ENCODE data around the gene TSHZ2.
"Not testable (repeated sequence)": the region's sequence is repeated elsewhere in the genome, so short reads cannot be mapped to it uniquely, and the experiment has no call there.

TSHZ2 gene

GRCh38 chr20:53019464-53019863, 47.3 kb downstream of the TSHZ2 start:
- Histone ChIP-seq H3K9me3 (ENCODE audit: control insufficient read depth, low read length) (no peaks in the 10 kb centered on the region), H3K4me1 (ENCODE audit: control insufficient read depth, insufficient read depth, low read length) (peaks cover 27% of the 10 kb centered on the region), H3K4me3 (ENCODE audit: low read length) (no peak overlapping the region), H3K27me3 (replicated peaks; ENCODE audit: control insufficient read depth, insufficient read depth, low read length) (no peaks in the 10 kb centered on the region), H3K36me3 (ENCODE audit: control insufficient read depth, insufficient read depth, low read length, severe bottlenecking) (no peaks in the 10 kb centered on the region), H3K9ac (ENCODE audit: low read length) (no peak overlapping the region)
- no peak for DNase-seq (ENCODE audit: low read depth)

GRCh38 chr20:53020376-53020775, 48.2 kb downstream of the TSHZ2 start:
- Histone ChIP-seq H3K9ac (ENCODE audit: low read length) (no peak overlapping the region), H3K27me3 (replicated peaks; ENCODE audit: control insufficient read depth, insufficient read depth, low read length) (no peaks in the 10 kb centered on the region), H3K4me3 (ENCODE audit: low read length) (no peak overlapping the region), H3K9me3 (ENCODE audit: control insufficient read depth, low read length) (no peaks in the 10 kb centered on the region), H3K36me3 (ENCODE audit: control insufficient read depth, insufficient read depth, low read length, severe bottlenecking) (no peaks in the 10 kb centered on the region), H3K4me1 (ENCODE audit: control insufficient read depth, insufficient read depth, low read length) (peaks cover 27% of the 10 kb centered on the region)
- DNase-seq (ENCODE audit: low read depth): no peak

- no peak overlapping the region for H3K4me3 ChIP-seq (ENCODE audit: low read length)
- no peak overlapping the region for H3K9ac ChIP-seq (ENCODE audit: low read length)
- H3K9me3 ChIP-seq (ENCODE audit: control insufficient read depth, low read length): no peaks in the 10 kb centered on the region
- H3K36me3 ChIP-seq (ENCODE audit: control insufficient read depth, insufficient read depth, low read length, severe bottlenecking): no peaks in the 10 kb centered on the region
- peaks cover 27% of the 10 kb centered on the region for H3K4me1 ChIP-seq (ENCODE audit: control insufficient read depth, insufficient read depth, low read length)
- no peaks in the 10 kb centered on the region for H3K27me3 ChIP-seq (replicated peaks; ENCODE audit: control insufficient read depth, insufficient read depth, low read length)
- no peak for DNase-seq (ENCODE audit: low read depth)
Measured at GRCh38 chr20:53020834-53021233, 48.7 kb downstream of the TSHZ2 start.

- no peaks in the 10 kb centered on the region for H3K9me3 ChIP-seq (ENCODE audit: control insufficient read depth, low read length)
- no peaks in the 10 kb centered on the region for H3K36me3 ChIP-seq (ENCODE audit: control insufficient read depth, insufficient read depth, low read length, severe bottlenecking)
Measured at GRCh38 chr20:53021934-53022333, 49.8 kb downstream of the TSHZ2 start.

GRCh38 chr20:53023732-53024520, 51.8 kb downstream of the TSHZ2 start:
- peaks cover 22% of the 10 kb centered on the region for H3K4me1 ChIP-seq (ENCODE audit: control insufficient read depth, insufficient read depth, low read length)
- no peak overlapping the region for H3K9ac ChIP-seq (ENCODE audit: low read length)
- no peaks in the 10 kb centered on the region for H3K9me3 ChIP-seq (ENCODE audit: control insufficient read depth, low read length)
- H3K36me3 ChIP-seq (ENCODE audit: control insufficient read depth, insufficient read depth, low read length, severe bottlenecking): no peaks in the 10 kb centered on the region
- no peak for DNase-seq (ENCODE audit: low read depth)
- peak overlapping the region; percentile 18 for H3K4me3 ChIP-seq (ENCODE audit: low read length)
- H3K27me3 ChIP-seq (replicated peaks; ENCODE audit: control insufficient read depth, insufficient read depth, low read length): no peaks in the 10 kb centered on the region

More at GRCh38 chr20:53021934-53022333, 49.8 kb downstream of the TSHZ2 start:
- Histone ChIP-seq H3K9ac (ENCODE audit: low read length) (no peak overlapping the region), H3K4me3 (ENCODE audit: low read length) (no peak overlapping the region), H3K4me1 (ENCODE audit: control insufficient read depth, insufficient read depth, low read length) (peaks cover 27% of the 10 kb centered on the region), H3K27me3 (replicated peaks; ENCODE audit: control insufficient read depth, insufficient read depth, low read length) (no peaks in the 10 kb centered on the region)
- DNase-seq (ENCODE audit: low read depth): no peak

- not testable (repeated sequence) for DNase-seq (ENCODE audit: low read depth)
Measured at GRCh38 chr20:53024653-53025052, 52.5 kb downstream of the TSHZ2 start.

GRCh38 chr20:53027089-53027488, 54.9 kb downstream of the TSHZ2 start:
- H3K9ac ChIP-seq (ENCODE audit: low read length): no peak overlapping the region
- H3K9me3 ChIP-seq (ENCODE audit: control insufficient read depth, low read length): no peaks in the 10 kb centered on the region
- no peaks in the 10 kb centered on the region for H3K27me3 ChIP-seq (replicated peaks; ENCODE audit: control insufficient read depth, insufficient read depth, low read length)
- no peak for DNase-seq (ENCODE audit: low read depth)
- no peak overlapping the region for H3K4me3 ChIP-seq (ENCODE audit: low read length)
- peaks cover 26% of the 10 kb centered on the region for H3K4me1 ChIP-seq (ENCODE audit: control insufficient read depth, insufficient read depth, low read length)
- H3K36me3 ChIP-seq (ENCODE audit: control insufficient read depth, insufficient read depth, low read length, severe bottlenecking): no peaks in the 10 kb centered on the region

More at GRCh38 chr20:53024653-53025052, 52.5 kb downstream of the TSHZ2 start:
- H3K9ac ChIP-seq (ENCODE audit: low read length); H3K4me3 ChIP-seq (ENCODE audit: low read length); H3K9me3 ChIP-seq (ENCODE audit: control insufficient read depth, low read length); H3K36me3 ChIP-seq (ENCODE audit: control insufficient read depth, insufficient read depth, low read length, severe bottlenecking); H3K27me3 ChIP-seq (replicated peaks; ENCODE audit: control insufficient read depth, insufficient read depth, low read length): not testable (repeated sequence)
- H3K4me1 ChIP-seq (ENCODE audit: control insufficient read depth, insufficient read depth, low read length): peaks cover 22% of the 10 kb centered on the region

- H3K4me1 ChIP-seq (ENCODE audit: control insufficient read depth, insufficient read depth, low read length): peaks cover 31% of the 10 kb centered on the region
- no peaks in the 10 kb centered on the region for H3K9me3 ChIP-seq (ENCODE audit: control insufficient read depth, low read length)
- no peak for DNase-seq (ENCODE audit: low read depth)
- no peaks in the 10 kb centered on the region for H3K36me3 ChIP-seq (ENCODE audit: control insufficient read depth, insufficient read depth, low read length, severe bottlenecking)
- H3K27me3 ChIP-seq (replicated peaks; ENCODE audit: control insufficient read depth, insufficient read depth, low read length): no peaks in the 10 kb centered on the region
- H3K4me3 ChIP-seq (ENCODE audit: low read length): no peak overlapping the region
- no peak overlapping the region for H3K9ac ChIP-seq (ENCODE audit: low read length)
Measured at GRCh38 chr20:53028337-53029007, 56.3 kb downstream of the TSHZ2 start.

GRCh38 chr20:53030061-53030460, 57.9 kb downstream of the TSHZ2 start:
- Histone ChIP-seq H3K36me3 (ENCODE audit: control insufficient read depth, insufficient read depth, low read length, severe bottlenecking) (no peaks in the 10 kb centered on the region), H3K9ac (ENCODE audit: low read length) (no peak overlapping the region), H3K4me3 (ENCODE audit: low read length) (no peak overlapping the region), H3K4me1 (ENCODE audit: control insufficient read depth, insufficient read depth, low read length) (peaks cover 25% of the 10 kb centered on the region), H3K9me3 (ENCODE audit: control insufficient read depth, low read length) (no peaks in the 10 kb centered on the region), H3K27me3 (replicated peaks; ENCODE audit: control insufficient read depth, insufficient read depth, low read length) (no peaks in the 10 kb centered on the region)
- no peak for DNase-seq (ENCODE audit: low read depth)

GRCh38 chr20:53032046-53032445, 59.9 kb downstream of the TSHZ2 start:
- Histone ChIP-seq H3K4me1 (ENCODE audit: control insufficient read depth, insufficient read depth, low read length) (peaks cover 29% of the 10 kb centered on the region), H3K9ac (ENCODE audit: low read length) (peak overlapping the region; percentile 47), H3K36me3 (ENCODE audit: control insufficient read depth, insufficient read depth, low read length, severe bottlenecking) (no peaks in the 10 kb centered on the region), H3K9me3 (ENCODE audit: control insufficient read depth, low read length) (no peaks in the 10 kb centered on the region), H3K27me3 (replicated peaks; ENCODE audit: control insufficient read depth, insufficient read depth, low read length) (no peaks in the 10 kb centered on the region), H3K4me3 (ENCODE audit: low read length) (peak overlapping the region; percentile 58)
- DNase-seq (ENCODE audit: low read depth): no peak

GRCh38 chr20:53032478-53032932, 60.3 kb downstream of the TSHZ2 start:
- Histone ChIP-seq H3K4me1 (ENCODE audit: control insufficient read depth, insufficient read depth, low read length) (peaks cover 34% of the 10 kb centered on the region), H3K9ac (ENCODE audit: low read length) (peak overlapping the region; percentile 70), H3K36me3 (ENCODE audit: control insufficient read depth, insufficient read depth, low read length, severe bottlenecking) (no peaks in the 10 kb centered on the region), H3K27me3 (replicated peaks; ENCODE audit: control insufficient read depth, insufficient read depth, low read length) (no peaks in the 10 kb centered on the region), H3K4me3 (ENCODE audit: low read length) (peak overlapping the region; percentile 58), H3K9me3 (ENCODE audit: control insufficient read depth, low read length) (no peaks in the 10 kb centered on the region)
- DNase-seq (ENCODE audit: low read depth): peak; percentile 18
